GM13977 (cell line): ENCODE results near the gene OPCML.

Experiments
- DNase-seq: peaks from one replicate; pipeline ENCODE4 v3.0.0; 2012; ENCODE audit warnings: low spot score
- in situ Hi-C: fragments of 300-500 bp; cut with MboI; formaldehyde crosslinking; loops from one replicate; pipeline ENCODE4 v1.12.0; 2022; ENCODE audit warnings: low sequenced_read_pairs, low pct_unique_long_range_greater_than_20kb, mixed read lengths, inconsistent platforms; ENCODE audit not compliant: unreplicated experiment
- TF ChIP-seq, protein P1 (sequence below): IDR thresholded peaks from 2 replicates; pipeline ENCODE4 v1.5.1; 2012; ENCODE audit warnings: mild to moderate bottlenecking, control low read depth; ENCODE audit not compliant: insufficient read depth; ENCODE audit errors: extremely low read depth, missing control alignments

The OPCML gene

DNA sequence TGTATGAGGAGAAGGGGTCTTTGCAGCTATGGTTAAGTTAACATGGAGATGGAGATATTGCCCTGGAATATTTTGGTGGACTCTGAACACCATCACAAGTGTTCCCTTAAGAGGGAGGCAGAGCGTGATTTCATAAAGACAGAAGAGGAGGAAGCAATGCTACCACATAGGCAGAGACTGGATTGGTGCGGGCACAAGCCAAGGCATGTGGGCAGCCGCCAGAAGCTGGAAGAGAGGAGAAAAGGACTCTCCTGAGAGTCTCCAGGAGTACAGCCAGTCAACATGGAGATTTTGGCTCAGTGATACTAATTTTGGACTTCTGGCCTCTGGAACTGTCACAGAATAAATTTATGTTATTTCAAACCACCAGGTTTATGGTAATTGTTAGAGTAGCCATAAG is 231.6 kb downstream of the OPCML start:
- TF ChIP-seq, protein P1, sequence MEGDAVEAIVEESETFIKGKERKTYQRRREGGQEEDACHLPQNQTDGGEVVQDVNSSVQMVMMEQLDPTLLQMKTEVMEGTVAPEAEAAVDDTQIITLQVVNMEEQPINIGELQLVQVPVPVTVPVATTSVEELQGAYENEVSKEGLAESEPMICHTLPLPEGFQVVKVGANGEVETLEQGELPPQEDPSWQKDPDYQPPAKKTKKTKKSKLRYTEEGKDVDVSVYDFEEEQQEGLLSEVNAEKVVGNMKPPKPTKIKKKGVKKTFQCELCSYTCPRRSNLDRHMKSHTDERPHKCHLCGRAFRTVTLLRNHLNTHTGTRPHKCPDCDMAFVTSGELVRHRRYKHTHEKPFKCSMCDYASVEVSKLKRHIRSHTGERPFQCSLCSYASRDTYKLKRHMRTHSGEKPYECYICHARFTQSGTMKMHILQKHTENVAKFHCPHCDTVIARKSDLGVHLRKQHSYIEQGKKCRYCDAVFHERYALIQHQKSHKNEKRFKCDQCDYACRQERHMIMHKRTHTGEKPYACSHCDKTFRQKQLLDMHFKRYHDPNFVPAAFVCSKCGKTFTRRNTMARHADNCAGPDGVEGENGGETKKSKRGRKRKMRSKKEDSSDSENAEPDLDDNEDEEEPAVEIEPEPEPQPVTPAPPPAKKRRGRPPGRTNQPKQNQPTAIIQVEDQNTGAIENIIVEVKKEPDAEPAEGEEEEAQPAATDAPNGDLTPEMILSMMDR, result no peak
- in situ Hi-C loops, result no loop called here

DNA sequence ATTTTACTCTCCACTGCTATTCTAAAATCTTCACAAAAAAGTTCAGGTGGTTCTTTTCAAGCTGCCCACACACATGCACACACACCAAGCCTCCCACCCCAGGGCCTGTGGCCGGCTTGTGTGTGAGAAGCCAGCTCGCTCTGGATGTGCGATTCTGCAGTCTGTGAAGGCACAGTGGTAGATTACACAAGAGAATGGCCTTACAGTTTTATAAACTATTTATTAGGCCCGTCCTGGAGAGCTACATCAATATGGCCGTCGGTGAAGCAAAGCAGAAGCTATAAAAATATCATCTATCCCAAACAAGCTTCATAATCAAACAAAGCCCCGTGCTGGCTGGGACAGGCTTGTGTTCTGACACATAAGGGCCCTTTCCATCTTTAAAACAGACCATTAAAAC is 240.5 kb downstream of the OPCML start:
- in situ Hi-C loops, result no loop called here

More for the DNA sequence above, 231.6 kb downstream of the OPCML start:
- no peak for DNase-seq

DNA sequence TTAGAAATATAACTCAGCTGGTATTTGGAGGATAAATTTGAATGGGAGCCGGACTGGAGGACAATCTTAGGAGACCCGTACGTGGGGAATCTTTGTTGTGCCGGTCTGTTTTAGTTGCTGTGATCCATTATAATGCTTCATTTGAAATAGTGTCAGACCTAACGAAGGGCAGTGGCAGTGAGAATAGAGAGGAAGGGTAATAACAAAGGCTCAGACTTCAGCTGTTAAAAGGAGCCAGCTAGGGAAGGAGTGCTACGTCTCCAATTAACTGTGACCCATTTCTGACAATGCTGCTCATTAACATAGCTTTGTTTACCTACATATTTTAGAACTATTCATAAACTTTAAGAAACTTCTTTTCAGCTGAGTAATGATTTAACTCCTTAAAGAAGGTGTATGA is 246.9 kb downstream of the OPCML start:
- DNase-seq, result no peak
- TF ChIP-seq, protein P1, result no peak
- in situ Hi-C loops, result no loop called here

More for the DNA sequence above, 240.5 kb downstream of the OPCML start:
- DNase-seq, result no peak
- TF ChIP-seq, protein P1, result no peak

DNA sequence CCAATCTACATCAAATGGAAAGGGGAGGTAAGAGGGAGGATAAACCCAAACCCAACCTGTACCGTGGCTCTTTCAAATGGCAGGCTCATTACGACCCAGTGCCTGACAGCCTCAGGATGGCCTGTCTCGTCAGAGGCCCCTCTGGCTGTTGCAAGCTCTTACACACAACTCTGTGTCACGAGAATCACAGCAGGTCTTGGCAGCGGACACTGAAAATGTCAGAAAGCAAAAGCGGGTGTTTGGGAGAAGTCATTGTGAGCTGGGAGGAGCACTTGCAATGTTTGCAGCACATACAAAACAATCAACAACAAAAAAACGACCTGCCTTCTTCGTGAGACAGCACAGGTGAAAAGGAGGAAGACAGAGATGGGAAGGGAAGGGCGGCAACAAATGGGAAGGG is 248.1 kb downstream of the OPCML start:
- DNase-seq, result no peak
- in situ Hi-C loops, result no loop called here
- TF ChIP-seq, protein P1, result no peak

DNA sequence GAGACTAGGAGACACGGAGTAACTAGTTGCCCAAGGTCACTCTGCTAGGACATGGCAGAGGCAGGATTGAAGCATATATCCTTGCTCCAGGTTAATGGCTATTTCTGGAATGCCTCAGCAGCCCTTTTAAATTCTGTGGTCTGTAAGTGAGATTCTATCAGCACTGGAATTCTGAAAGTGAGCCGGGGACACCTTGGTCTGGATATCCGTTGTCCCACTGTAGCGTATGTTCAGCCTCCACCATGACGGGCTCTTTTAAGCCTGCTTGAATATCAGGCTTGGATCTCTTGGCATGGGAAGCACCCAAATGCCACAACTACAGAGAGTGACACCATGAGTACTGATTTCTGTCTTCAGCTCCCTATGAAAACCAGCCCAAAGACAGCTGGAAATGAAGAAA is 254.4 kb downstream of the OPCML start:
- DNase-seq, result no peak
- in situ Hi-C loops, result no loop called here

DNA sequence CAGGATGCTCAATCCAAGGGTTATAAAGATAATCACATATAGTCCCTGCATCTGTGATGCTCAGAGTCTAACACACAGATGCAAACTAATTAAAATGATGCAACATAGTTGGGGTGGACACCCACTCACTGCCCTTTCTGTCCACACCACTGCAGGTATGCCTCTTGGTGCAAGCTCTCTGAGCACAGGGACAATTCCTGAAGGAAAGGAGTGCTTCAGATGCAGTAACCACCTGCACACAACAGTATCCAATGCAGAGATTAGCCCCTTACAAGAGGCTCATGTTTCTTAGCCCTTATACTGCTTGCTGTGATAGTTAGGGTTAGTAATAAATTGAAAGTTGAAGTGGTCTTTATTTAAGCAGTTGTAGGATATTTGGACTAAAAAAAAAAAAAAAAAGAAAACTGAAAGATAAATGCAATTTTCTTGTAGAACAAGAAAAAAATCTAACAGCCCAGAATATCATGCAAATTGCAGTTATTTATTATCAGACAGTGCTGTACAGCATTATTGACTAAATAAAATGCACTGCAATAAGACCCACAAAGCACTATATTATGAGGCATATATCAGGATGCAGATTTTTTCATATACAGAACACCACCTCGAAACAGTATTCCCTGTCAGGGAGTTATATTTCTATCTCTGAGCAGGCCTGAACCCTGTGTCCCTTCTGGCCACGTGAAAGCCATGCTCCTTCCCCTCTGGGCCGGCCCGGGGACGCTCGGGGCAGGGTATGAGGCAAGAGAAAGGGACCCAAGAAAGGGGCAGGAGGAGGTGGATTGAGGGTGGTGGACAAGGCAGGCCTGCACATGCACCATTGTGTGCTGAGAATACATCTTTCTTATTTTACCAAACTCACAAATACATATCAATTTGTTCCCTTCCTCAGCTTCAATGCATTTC is 260.2 kb downstream of the OPCML start:
- in situ Hi-C loops, result no loop called here
- TF ChIP-seq, protein P1, result no peak

More for the DNA sequence above, 254.4 kb downstream of the OPCML start:
- TF ChIP-seq, protein P1, result no peak

More for the DNA sequence above, 260.2 kb downstream of the OPCML start:
- no peak for DNase-seq
